Cardiac muscle cell (in vitro differentiated cells and primary cell): ENCODE results near the gene BRS3. TPM values are rescaled to one million over a fixed set of nuclear protein-coding genes. Genes with fewer than 3 reads are reported as not detected.

Source experiments
- DNase-seq, 2 donors: peaks; one replicate each; pipeline versions ENCODE4 v3.0.0 to v3.0.0-alpha.2; 2010 to 2017; ENCODE audit warnings: low read depth in 1 of 2, low spot score in 1 of 2
- H3K27ac ChIP-seq: fragments of 200-600 bp; sonication (generic); 2 replicates; pipeline ENCODE4 v1.5.1; 2016
- H3K27me3 ChIP-seq: fragments of 200-600 bp; sonication (generic); 2 replicates; pipeline ENCODE4 v1.6.0; 2016; ENCODE audit warnings: control low read depth
- H3K36me3 ChIP-seq: fragments of 200-600 bp; sonication (generic); 2 replicates; pipeline ENCODE4 v1.5.1; 2016; ENCODE audit warnings: control low read depth
- H3K4me1 ChIP-seq: fragments of 200-600 bp; sonication (generic); 2 replicates; pipeline ENCODE4 v1.8.1; 2017; ENCODE audit warnings: low read depth, mild to moderate bottlenecking, mixed run types
- H3K4me3 ChIP-seq: fragments of 200-600 bp; sonication (generic); 2 replicates; pipeline ENCODE4 v1.5.1; 2016; ENCODE audit warnings: mild to moderate bottlenecking
- H3K9me3 ChIP-seq: fragments of 200-600 bp; sonication (generic); 2 replicates; pipeline ENCODE4 v1.5.1; 2017; ENCODE audit warnings: low read depth, mild to moderate bottlenecking, control low read depth
- polyA plus RNA-seq: library from polyadenylated mRNA; unstranded; fragments of >200 nt; fragmentation: Nextera tagmentation; extraction: Ambion mirVana; gene quantifications from 2 replicates; pipeline ENCODE4 v1.2.1, GENCODE V29; 2016
- total RNA-seq: library from RNA; depleted of rRNA; stranded (reverse); fragments of >200 nt; gene quantifications from 2 replicates; pipeline ENCODE4 v1.2.3, GENCODE V29; 2016
- TF ChIP-seq, protein P1 (sequence below): IDR thresholded peaks from 2 replicates; pipeline ENCODE4 v1.5.1; 2012; ENCODE audit warnings: low read depth, mild to moderate bottlenecking, low read length

The BRS3 gene
- total and polyA plus RNA-seq, 2 experiments from 2014 or later = 0.11 TPM; not detected in 1

DNA sequence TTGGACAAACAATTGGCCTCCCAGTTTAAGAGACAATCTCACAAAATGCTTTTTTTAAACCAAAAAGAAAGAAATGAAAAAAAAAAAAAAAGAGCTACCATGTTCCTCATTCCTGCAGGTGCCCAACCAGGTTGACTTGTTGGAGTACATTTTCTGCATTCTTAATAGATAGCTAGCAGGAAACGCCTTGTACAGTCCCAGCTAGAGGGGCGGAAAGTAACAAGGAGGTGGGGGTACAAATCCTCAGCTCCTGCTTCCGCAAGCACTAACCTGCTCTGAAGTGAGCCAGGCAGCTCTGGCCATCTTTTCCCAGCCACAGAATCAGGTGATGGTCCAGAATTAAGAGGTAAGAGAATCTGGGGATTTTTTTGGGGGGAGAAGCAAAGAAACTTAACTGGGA is 44.2 kb downstream of the BRS3 start, which contains the start of gene VGLL1:
Gene VGLL1 (plus strand): TSS at position 265 of the 400 bp plus-strand sequence. CDS start 3,806 bp downstream, outside the sequence.
- no peak within 1 kb of the TSS for H3K27ac ChIP-seq
- TF ChIP-seq, protein P1, sequence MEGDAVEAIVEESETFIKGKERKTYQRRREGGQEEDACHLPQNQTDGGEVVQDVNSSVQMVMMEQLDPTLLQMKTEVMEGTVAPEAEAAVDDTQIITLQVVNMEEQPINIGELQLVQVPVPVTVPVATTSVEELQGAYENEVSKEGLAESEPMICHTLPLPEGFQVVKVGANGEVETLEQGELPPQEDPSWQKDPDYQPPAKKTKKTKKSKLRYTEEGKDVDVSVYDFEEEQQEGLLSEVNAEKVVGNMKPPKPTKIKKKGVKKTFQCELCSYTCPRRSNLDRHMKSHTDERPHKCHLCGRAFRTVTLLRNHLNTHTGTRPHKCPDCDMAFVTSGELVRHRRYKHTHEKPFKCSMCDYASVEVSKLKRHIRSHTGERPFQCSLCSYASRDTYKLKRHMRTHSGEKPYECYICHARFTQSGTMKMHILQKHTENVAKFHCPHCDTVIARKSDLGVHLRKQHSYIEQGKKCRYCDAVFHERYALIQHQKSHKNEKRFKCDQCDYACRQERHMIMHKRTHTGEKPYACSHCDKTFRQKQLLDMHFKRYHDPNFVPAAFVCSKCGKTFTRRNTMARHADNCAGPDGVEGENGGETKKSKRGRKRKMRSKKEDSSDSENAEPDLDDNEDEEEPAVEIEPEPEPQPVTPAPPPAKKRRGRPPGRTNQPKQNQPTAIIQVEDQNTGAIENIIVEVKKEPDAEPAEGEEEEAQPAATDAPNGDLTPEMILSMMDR = no peak
- no peaks in the 10 kb centered on the region for H3K9me3 ChIP-seq

DNA sequence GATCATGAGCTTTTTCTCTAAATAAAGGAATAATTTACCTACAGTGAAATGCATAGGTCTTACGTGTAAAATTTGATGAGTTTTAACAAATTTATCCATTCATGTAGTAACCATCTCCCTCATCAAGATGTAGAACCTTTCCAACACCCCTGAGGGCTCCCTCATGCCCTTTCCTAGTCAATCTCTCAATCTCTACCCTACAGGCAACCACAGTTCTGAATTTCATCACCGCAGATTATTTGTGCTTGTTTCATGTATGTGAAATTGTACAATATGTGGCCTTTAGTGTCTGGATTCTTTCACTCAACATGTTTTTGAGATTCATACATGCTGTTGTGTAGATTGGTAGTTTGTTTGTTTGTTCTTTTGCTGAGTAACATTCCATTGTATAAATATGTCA is 46.4 kb downstream of the BRS3 start:
- TF ChIP-seq, protein P1 = no peak
- H3K27ac ChIP-seq = no peak overlapping the region

More for the DNA sequence above, 44.2 kb downstream of the BRS3 start, which contains the start of gene VGLL1:
- Histone ChIP-seq H3K4me1 (no peaks in the 10 kb centered on the region), H3K4me3 (no peak within 1 kb of the TSS), H3K36me3 (no peaks in the 10 kb centered on the region), H3K27me3 (no peaks in the 10 kb centered on the region)
- no peak for DNase-seq

DNA sequence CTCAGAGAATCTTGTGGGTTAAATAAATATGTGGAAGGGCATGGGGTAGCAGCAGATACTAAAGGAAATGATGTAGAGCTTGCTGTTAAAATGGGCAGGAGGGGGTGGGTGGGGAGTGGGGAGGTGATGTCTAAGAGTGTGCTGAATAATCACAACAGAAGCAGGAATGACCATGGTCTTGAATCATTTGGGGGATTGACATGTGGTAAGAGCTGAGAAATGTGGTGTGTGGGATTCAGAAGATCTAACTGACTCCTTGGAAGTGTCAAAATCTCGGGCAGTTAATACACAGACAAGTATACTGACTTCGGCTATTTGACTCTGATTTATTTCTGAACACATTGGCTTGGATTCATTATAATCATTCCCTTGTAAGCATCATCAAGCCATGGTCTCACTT is 51.1 kb downstream of the BRS3 start:
- no peak for DNase-seq
- H3K9me3 ChIP-seq = no peaks in the 10 kb centered on the region
- no peaks in the 10 kb centered on the region for H3K27me3 ChIP-seq
- H3K36me3 ChIP-seq = no peaks in the 10 kb centered on the region
- TF ChIP-seq, protein P1 = no peak
- H3K27ac ChIP-seq = no peak overlapping the region
- H3K4me1 ChIP-seq = no peaks in the 10 kb centered on the region
- no peak overlapping the region for H3K4me3 ChIP-seq

More for the DNA sequence above, 46.4 kb downstream of the BRS3 start:
- DNase-seq = no peak
- Histone ChIP-seq H3K9me3 (no peaks in the 10 kb centered on the region), H3K4me3 (no peak overlapping the region), H3K36me3 (no peaks in the 10 kb centered on the region), H3K27me3 (no peaks in the 10 kb centered on the region), H3K4me1 (no peaks in the 10 kb centered on the region)

DNA sequence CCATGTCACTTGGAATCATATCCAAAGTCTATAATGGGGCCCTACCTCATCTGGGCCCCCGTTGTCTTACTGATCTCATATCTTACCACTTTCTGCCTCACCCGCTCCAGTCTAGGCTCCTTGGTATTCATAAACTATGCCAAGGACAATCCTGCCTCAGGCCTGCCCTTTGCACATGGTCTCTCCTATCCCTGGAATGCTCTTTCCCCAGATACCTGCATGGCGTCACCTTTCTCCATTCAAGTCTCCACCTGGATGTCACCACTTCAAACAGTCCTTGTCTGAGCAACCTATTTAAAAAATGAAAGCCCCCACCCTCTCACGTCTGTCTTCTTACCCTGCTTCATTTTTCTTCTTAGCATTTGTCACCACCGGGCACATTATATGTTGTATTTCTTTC is 52.5 kb downstream of the BRS3 start:
- no peak for DNase-seq
- H3K27ac ChIP-seq = no peak overlapping the region
- no peak overlapping the region for H3K4me3 ChIP-seq
- H3K36me3 ChIP-seq = no peaks in the 10 kb centered on the region
- no peaks in the 10 kb centered on the region for H3K9me3 ChIP-seq
- H3K27me3 ChIP-seq = no peaks in the 10 kb centered on the region
- TF ChIP-seq, protein P1 = no peak
- H3K4me1 ChIP-seq = no peaks in the 10 kb centered on the region

DNA sequence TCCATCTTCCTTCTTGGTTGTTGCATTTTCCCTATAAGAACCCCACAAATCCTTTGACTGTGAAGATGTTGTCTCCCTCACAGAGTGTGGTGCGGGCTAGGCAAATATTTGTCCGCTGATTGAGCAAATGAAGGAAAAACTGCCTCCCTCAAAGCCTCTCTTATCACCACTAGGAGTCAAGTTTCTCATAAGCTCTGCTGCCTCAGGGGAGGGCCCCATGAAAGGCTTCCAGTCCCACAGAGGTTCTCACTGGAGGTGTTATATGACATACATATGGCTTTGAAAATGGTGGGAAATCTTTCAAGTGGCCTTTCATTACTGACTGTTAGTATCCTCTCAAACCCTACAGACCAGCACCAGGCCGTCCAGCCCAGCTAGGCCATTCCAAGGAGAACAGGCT is 53.5 kb downstream of the BRS3 start:
- TF ChIP-seq, protein P1 = no peak
- Histone ChIP-seq H3K27ac (no peak overlapping the region), H3K4me1 (no peaks in the 10 kb centered on the region), H3K27me3 (no peaks in the 10 kb centered on the region), H3K9me3 (no peaks in the 10 kb centered on the region), H3K4me3 (no peak overlapping the region), H3K36me3 (no peaks in the 10 kb centered on the region)
- DNase-seq = peak; percentile 1 to 39
